Measurements from ENCODE around the gene GON4L. TPM values are rescaled to one million over a fixed set of nuclear protein-coding genes. Genes with fewer than 3 reads are reported as not detected.

The GON4L gene
- total RNA-seq, 6 experiments from 2014 or later, result 10.7 to 23.2 (median 20.1) TPM

GRCh38 chr1:155867766-155868165 is 10.8 kb upstream of the GON4L start:
- Histone ChIP-seq H3K27me3 (no peaks in the 10 kb centered on the region), H3K36me3 (no peaks in the 10 kb centered on the region), H3K4me3 (no peak overlapping the region), H3K9me3 (no peaks in the 10 kb centered on the region), H3K4me1 (no peaks in the 10 kb centered on the region), H3K27ac (no peak overlapping the region)
- WGBS (ENCODE audit: insufficient coverage, low coverage, low lambda C conversion rate, missing lambda C conversion rate), result 79% methylated on average over 4 of the region's 8 CpGs
- intact Hi-C loops (cut with DNase I), result no loop called here
- no peak for ATAC-seq
- no peak for TF ChIP-seq POLR2A (IDR thresholded peaks at IDR 0.05)
- no peak for TF ChIP-seq CTCF (IDR thresholded peaks at IDR 0.05)
- DNase-seq, result no peak

- Histone ChIP-seq H3K27me3 (no peaks in the 10 kb centered on the region), H3K4me1 (no peaks in the 10 kb centered on the region), H3K36me3 (no peaks in the 10 kb centered on the region), H3K4me3 (no peak overlapping the region), H3K9me3 (no peaks in the 10 kb centered on the region), H3K27ac (no peak overlapping the region)
- no peak for TF ChIP-seq CTCF (IDR thresholded peaks at IDR 0.05)
- no peak for TF ChIP-seq POLR2A (IDR thresholded peaks at IDR 0.05)
- ATAC-seq (no peak), DNase-seq (no peak)
- intact Hi-C loops (cut with DNase I), result no loop called here
Observed at GRCh38 chr1:155864393-155864792, 7.4 kb upstream of the GON4L start.

- H3K27ac ChIP-seq, result no peak overlapping the region
- TF ChIP-seq CTCF (IDR thresholded peaks at IDR 0.05), result no peak
- no peak for TF ChIP-seq POLR2A (IDR thresholded peaks at IDR 0.05)
- H3K36me3 ChIP-seq, result no peaks in the 10 kb centered on the region
- H3K4me3 ChIP-seq, result no peak overlapping the region
- DNase-seq (no peak), ATAC-seq (no peak)
- H3K9me3 ChIP-seq, result no peaks in the 10 kb centered on the region
- 80% methylated on average over 2 of the region's 2 CpGs for WGBS (ENCODE audit: insufficient coverage, low coverage, low lambda C conversion rate, missing lambda C conversion rate)
- peaks cover 0 to 9% (median 4%) of the 10 kb centered on the region in 4 donors for H3K4me1 ChIP-seq
- intact Hi-C loops (cut with DNase I), result no loop called here
- no peaks in the 10 kb centered on the region for H3K27me3 ChIP-seq
Observed at GRCh38 chr1:155861896-155862295, 4.9 kb upstream of the GON4L start.

GRCh38 chr1:155860970-155861510 is 4.0 kb upstream of the GON4L start:
- Histone ChIP-seq H3K9me3 (no peaks in the 10 kb centered on the region), H3K27ac (peak overlapping the region; percentile 12 to 47 (median 38)), H3K4me3 (no peak overlapping the region), H3K4me1 (peaks cover 0 to 16% (median 6%) of the 10 kb centered on the region in 4 donors), H3K27me3 (no peaks in the 10 kb centered on the region), H3K36me3 (no peaks in the 10 kb centered on the region)
- DNase-seq (no peak), ATAC-seq (no peak)
- TF ChIP-seq CTCF (IDR thresholded peaks at IDR 0.05) (no peak), POLR2A (IDR thresholded peaks at IDR 0.05) (no peak)
- 49% methylated on average over 2 of the region's 2 CpGs for WGBS (ENCODE audit: insufficient coverage, low coverage, low lambda C conversion rate, missing lambda C conversion rate)
- intact Hi-C loops (cut with DNase I), result no loop called here
